ENCODE measurements around the gene CFAP43.
A peak's percentile ranks its signal among the peaks of the same experiment; 100 is the strongest.

Gene CFAP43

DNA sequence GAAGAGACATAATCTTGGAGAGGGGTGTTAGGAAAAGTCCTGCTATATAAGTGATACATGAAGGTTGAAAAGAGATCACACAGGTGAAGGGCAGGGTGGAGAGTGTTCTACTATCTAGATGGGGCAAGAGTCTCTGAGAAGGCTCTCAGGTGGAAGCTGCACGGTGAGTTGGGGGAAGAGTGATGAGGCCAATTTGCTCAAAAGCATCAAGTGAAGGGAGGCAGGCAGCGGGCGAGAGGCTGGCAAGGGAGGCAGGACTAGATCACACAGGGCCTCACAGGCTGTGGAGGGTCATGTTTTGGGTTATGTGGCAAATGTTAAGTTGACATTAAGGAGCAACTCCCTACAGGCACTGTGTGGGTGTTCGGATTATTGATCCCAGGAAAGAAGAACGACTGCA, 143.9 kb downstream of the CFAP43 start:
- DNase-seq: no peak

- no peak for DNase-seq
Observed at GRCh38 chr10:104085801-104086400, 146.3 kb downstream of the CFAP43 start, which contains the start of gene COL17A1. COL17A1 (minus strand) TSS chr10:104085880; CDS start chr10:104080673, 5,207 bp downstream.

GRCh38 chr10:104084482-104085142, 147.6 kb downstream of the CFAP43 start:
- DNase-seq: no peak

- DNase-seq: no peak
Observed at GRCh38 chr10:104081998-104082397, 150.2 kb downstream of the CFAP43 start.

- DNase-seq: peak in 1 of 2 donors; percentile 7
Observed at GRCh38 chr10:104080762-104081161, 151.4 kb downstream of the CFAP43 start.

Measured in inflammatory macrophage treated with lipopolysaccharide for 1 hour (primary cell).